ENCODE data around the gene DBNDD1.

The DBNDD1 gene

GRCh38 chr16:89994721-89995474, 24.4 kb downstream of the DBNDD1 start:
- TF ChIP-seq EP300 (IDR thresholded peaks at IDR 0.05; ENCODE audit: borderline replicate concordance) (peak; percentile 44; the same call in 1 of the 2 replicates), TEAD4 (IDR thresholded peaks at IDR 0.05) (peak; percentile 21; the same call in 1 of the 2 replicates), CEBPB (IDR thresholded peaks at IDR 0.05) (0 out of 2 replicates have a peak, but pooled peaks have one; percentile 14), MAX (IDR thresholded peaks at IDR 0.05) (peak; percentile 42; the same call in 1 of the 2 replicates)

GRCh38 chr16:89994389-89994720, 24.9 kb downstream of the DBNDD1 start:
- TF ChIP-seq YY1 (IDR thresholded peaks at IDR 0.05; ENCODE audit: low read depth) (no peak), TAF1 (IDR thresholded peaks at IDR 0.05; ENCODE audit: low read depth) (no peak), FOXM1 (IDR thresholded peaks at IDR 0.05; ENCODE audit: borderline replicate concordance, low read depth) (no peak), USF1 (IDR thresholded peaks at IDR 0.05) (no peak), TCF12 (IDR thresholded peaks at IDR 0.05; ENCODE audit: low read depth) (no peak), TEAD4 (IDR thresholded peaks at IDR 0.05) (no peak), RAD21 (IDR thresholded peaks at IDR 0.05; ENCODE audit: low read depth) (no peak), EP300 (IDR thresholded peaks at IDR 0.05; ENCODE audit: borderline replicate concordance) (no peak), EGR1 (IDR thresholded peaks at IDR 0.05) (no peak), NFIC (IDR thresholded peaks at IDR 0.05) (no peak), CEBPB (IDR thresholded peaks at IDR 0.05) (no peak), CREB1 (IDR thresholded peaks at IDR 0.05; ENCODE audit: low read depth) (no peak), MAX (IDR thresholded peaks at IDR 0.05) (no peak), ZBTB7A (IDR thresholded peaks at IDR 0.05; ENCODE audit: low read depth) (no peak), REST (IDR thresholded peaks at IDR 0.05; ENCODE audit: low read depth) (no peak)

- TF ChIP-seq REST (IDR thresholded peaks at IDR 0.05; ENCODE audit: low read depth) (no peak), CREB1 (IDR thresholded peaks at IDR 0.05; ENCODE audit: low read depth) (no peak), TAF1 (IDR thresholded peaks at IDR 0.05; ENCODE audit: low read depth) (no peak)
Observed at GRCh38 chr16:89993971-89994370, 25.3 kb downstream of the DBNDD1 start.

GRCh38 chr16:89993377-89993776, 25.9 kb downstream of the DBNDD1 start:
- TF ChIP-seq YY1 (IDR thresholded peaks at IDR 0.05; ENCODE audit: low read depth) = no peak
- no peak for TF ChIP-seq ZBTB7A (IDR thresholded peaks at IDR 0.05; ENCODE audit: low read depth)
- TF ChIP-seq USF1 (IDR thresholded peaks at IDR 0.05) = no peak
- no peak for TF ChIP-seq CEBPB (IDR thresholded peaks at IDR 0.05)
- TF ChIP-seq FOXM1 (IDR thresholded peaks at IDR 0.05; ENCODE audit: borderline replicate concordance, low read depth) = no peak
- TF ChIP-seq EGR1 (IDR thresholded peaks at IDR 0.05) = no peak
- TF ChIP-seq NFIC (IDR thresholded peaks at IDR 0.05) = no peak
- TF ChIP-seq RAD21 (IDR thresholded peaks at IDR 0.05; ENCODE audit: low read depth) = no peak
- no peak for TF ChIP-seq EP300 (IDR thresholded peaks at IDR 0.05; ENCODE audit: borderline replicate concordance)
- no peak for TF ChIP-seq TEAD4 (IDR thresholded peaks at IDR 0.05)
- no peak for TF ChIP-seq MAX (IDR thresholded peaks at IDR 0.05)
- no peak for TF ChIP-seq TCF12 (IDR thresholded peaks at IDR 0.05; ENCODE audit: low read depth)
- TF ChIP-seq REST (IDR thresholded peaks at IDR 0.05; ENCODE audit: low read depth) = no peak
- no peak for TF ChIP-seq TAF1 (IDR thresholded peaks at IDR 0.05; ENCODE audit: low read depth)
- no peak for TF ChIP-seq CREB1 (IDR thresholded peaks at IDR 0.05; ENCODE audit: low read depth)

Measured in Ishikawa (cell line).